A673 (cell line): ENCODE measurements around the gene C1orf159. TPM values are rescaled to one million over a fixed set of nuclear protein-coding genes. Genes with fewer than 3 reads are reported as not detected.

Experiments used
- BruUV-seq: library from RNA; stranded (reverse); fragments of 400-500 nt; replicated peaks from 2 replicates; lab custom pipeline; 2021; lab: Mats Ljungman, UMichigan
- CTCF ChIA-PET: fragments of 300-600 bp; sonication (Branson Sonifier 250); formaldehyde crosslinking; loops from one replicate; lab custom pipeline; 2022; ENCODE audit warnings: antibody characterized with exemption; lab: Charles Lee
- POLR2A ChIA-PET: fragments of 300-600 bp; sonication (Branson Sonifier 250); formaldehyde crosslinking; loops from one replicate; lab custom pipeline; 2022; ENCODE audit warnings: antibody characterized with exemption; ENCODE audit not compliant: low non-redundant PET; lab: Charles Lee
- DNase-seq: peaks from one replicate; pipeline ENCODE4 v3.0.0-alpha.2; 2015; ENCODE audit warnings: low spot score
- H3K27ac ChIP-seq: fragments of 200-600 bp; sonication (generic); 2 replicates; pipeline ENCODE4 v1.5.1; 2016; ENCODE audit warnings: mixed run types, low read depth, mild to moderate bottlenecking, mixed read lengths, antibody characterized with exemption, low read length; ENCODE audit not compliant: poor library complexity, severe bottlenecking
- H3K27me3 ChIP-seq: fragments of 200-600 bp; sonication (generic); replicated peaks from 2 replicates; pipeline ENCODE4 v1.6.1; 2017; ENCODE audit warnings: mixed run types, low read depth, mild to moderate bottlenecking, mixed read lengths, antibody characterized with exemption, low read length; ENCODE audit not compliant: insufficient read depth, poor library complexity
- H3K36me3 ChIP-seq: fragments of 200-600 bp; sonication (generic); 2 replicates; pipeline ENCODE4 v1.6.1; 2016; ENCODE audit warnings: mixed run types, mild to moderate bottlenecking, mixed read lengths, antibody characterized with exemption, low read length; ENCODE audit not compliant: insufficient read depth, poor library complexity, severe bottlenecking
- H3K4me1 ChIP-seq: fragments of 200-600 bp; sonication (generic); 2 replicates; pipeline ENCODE4 v1.6.1; 2017; ENCODE audit warnings: mixed run types, mild to moderate bottlenecking, mixed read lengths, antibody characterized with exemption, low read length; ENCODE audit not compliant: insufficient read depth, poor library complexity, severe bottlenecking
- H3K4me3 ChIP-seq: fragments of 200-600 bp; sonication (generic); 2 replicates; pipeline ENCODE4 v1.5.1; 2016; ENCODE audit warnings: low read depth, mixed run types, mild to moderate bottlenecking, mixed read lengths, low read length; ENCODE audit not compliant: poor library complexity, severe bottlenecking
- H3K9me3 ChIP-seq: fragments of 200-600 bp; sonication (generic); 2 replicates; pipeline ENCODE4 v1.6.1; 2016; ENCODE audit warnings: mixed run types, low read depth, mild to moderate bottlenecking, mixed read lengths, antibody characterized with exemption, low read length; ENCODE audit not compliant: poor library complexity, severe bottlenecking
- EZH2 ChIP-seq: fragments of 200-600 bp; sonication (generic); IDR thresholded peaks from 2 replicates; pipeline ENCODE4 v1.6.1; 2017; ENCODE audit warnings: borderline replicate concordance, low read depth, mild to moderate bottlenecking, mixed read lengths, antibody characterized with exemption, low read length; ENCODE audit not compliant: poor library complexity, severe bottlenecking
- intact Hi-C: fragments of 100-400 bp; cut with micrococcal nuclease; formaldehyde crosslinking; loops from one replicate; pipeline ENCODE4 v1.10.0; 2022; ENCODE audit not compliant: unreplicated experiment
- total RNA-seq: library from RNA; stranded (reverse); gene quantifications from 2 replicates; pipeline ENCODE4 v1.2.3, GENCODE V29; 2021
- TF ChIP-seq, protein P1 (sequence below): fragments of 300-800, 200-600 bp; sonication (generic); conservative IDR thresholded peaks from 2 replicates; pipeline ENCODE4 v1.5.1; 2017; ENCODE audit warnings: low read depth, mild to moderate bottlenecking, antibody characterized with exemption, low read length, moderate library complexity, mixed read lengths

Gene C1orf159
- total RNA-seq, 1 experiment from 2014 or later = 26.8 TPM

DNA sequence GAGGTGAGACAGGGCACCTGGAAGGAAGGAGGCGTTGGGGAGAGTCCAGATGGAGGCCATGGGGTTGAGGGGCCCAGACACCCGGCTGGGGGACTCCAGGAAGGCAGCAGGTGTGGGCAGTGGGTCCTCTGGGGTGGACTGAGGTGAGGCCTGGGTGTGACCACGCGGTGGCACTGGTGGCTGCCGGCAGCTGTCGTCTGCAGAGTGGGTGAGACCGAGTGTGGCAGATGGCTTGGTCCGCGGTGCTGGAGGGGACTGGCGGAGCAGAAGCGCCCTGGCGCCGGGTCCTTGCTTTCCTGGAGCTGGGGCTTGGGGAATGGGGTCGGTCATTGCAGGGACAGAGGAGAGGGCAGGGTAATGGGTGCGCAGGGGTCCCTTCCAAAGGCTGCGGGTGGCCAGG is 83.5 kb downstream of the C1orf159 start:
- Histone ChIP-seq H3K4me1 (peaks cover 25% of the 10 kb centered on the region), H3K27me3 (no peaks in the 10 kb centered on the region), H3K9me3 (no peaks in the 10 kb centered on the region), H3K36me3 (peaks cover 4% of the 10 kb centered on the region), H3K4me3 (peak overlapping the region; percentile 48), H3K27ac (peak overlapping the region; percentile 50)
- CTCF ChIA-PET = interaction anchor here (1.0 kb wide), 1 partner anchor 13 kb away, joined by 7 read pairs; the partner anchor contains the start of gene AGRN
- TF ChIP-seq, protein P1, sequence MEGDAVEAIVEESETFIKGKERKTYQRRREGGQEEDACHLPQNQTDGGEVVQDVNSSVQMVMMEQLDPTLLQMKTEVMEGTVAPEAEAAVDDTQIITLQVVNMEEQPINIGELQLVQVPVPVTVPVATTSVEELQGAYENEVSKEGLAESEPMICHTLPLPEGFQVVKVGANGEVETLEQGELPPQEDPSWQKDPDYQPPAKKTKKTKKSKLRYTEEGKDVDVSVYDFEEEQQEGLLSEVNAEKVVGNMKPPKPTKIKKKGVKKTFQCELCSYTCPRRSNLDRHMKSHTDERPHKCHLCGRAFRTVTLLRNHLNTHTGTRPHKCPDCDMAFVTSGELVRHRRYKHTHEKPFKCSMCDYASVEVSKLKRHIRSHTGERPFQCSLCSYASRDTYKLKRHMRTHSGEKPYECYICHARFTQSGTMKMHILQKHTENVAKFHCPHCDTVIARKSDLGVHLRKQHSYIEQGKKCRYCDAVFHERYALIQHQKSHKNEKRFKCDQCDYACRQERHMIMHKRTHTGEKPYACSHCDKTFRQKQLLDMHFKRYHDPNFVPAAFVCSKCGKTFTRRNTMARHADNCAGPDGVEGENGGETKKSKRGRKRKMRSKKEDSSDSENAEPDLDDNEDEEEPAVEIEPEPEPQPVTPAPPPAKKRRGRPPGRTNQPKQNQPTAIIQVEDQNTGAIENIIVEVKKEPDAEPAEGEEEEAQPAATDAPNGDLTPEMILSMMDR = no peak
- TF ChIP-seq EZH2 = no peak
- DNase-seq = no peak
- intact Hi-C loops = loop anchor here (10.0 kb wide), 1 partner anchor 82 kb away; the partner anchor contains the start of gene C1orf159
- no TSS peak for BruUV-seq
- POLR2A ChIA-PET = no interaction called here

Other genes starting within 250 kb of the C1orf159 start
- gene SAMD11, start 192.2 kb downstream of the C1orf159 start, total RNA-seq = 24.1 and 28.4 TPM in 2 replicates
- 197 and 214 TPM in 2 replicates for gene NOC2L, start 156.8 kb downstream of the C1orf159 start, total RNA-seq
- gene KLHL17, start 155.5 kb downstream of the C1orf159 start, total RNA-seq = 43.3 and 48.3 TPM in 2 replicates
- not detected in 2 replicates for gene PLEKHN1, start 149.6 kb downstream of the C1orf159 start, total RNA-seq
- 0.28 TPM in 1 of 2 replicates, not detected in the other for gene PERM1, start 134.0 kb downstream of the C1orf159 start, total RNA-seq
- 18.5 and 20.8 TPM in 2 replicates for gene HES4, start 116.0 kb downstream of the C1orf159 start, total RNA-seq
- 45.3 and 55.6 TPM in 2 replicates for gene ISG15, start 102.6 kb downstream of the C1orf159 start, total RNA-seq
- 151 and 164 TPM in 2 replicates for gene AGRN, start 96.0 kb downstream of the C1orf159 start, total RNA-seq
- gene RNF223, start 41.8 kb downstream of the C1orf159 start, total RNA-seq = not detected in 2 replicates
- not detected in 2 replicates for gene TTLL10, start 57.8 kb upstream of the C1orf159 start, total RNA-seq
- gene TNFRSF18, start 90.5 kb upstream of the C1orf159 start, total RNA-seq = 0.77 and 1.1 TPM in 2 replicates
- 0.80 and 1.5 TPM in 2 replicates for gene TNFRSF4, start 98.1 kb upstream of the C1orf159 start, total RNA-seq
- 121 and 133 TPM in 2 replicates for gene SDF4, start 115.9 kb upstream of the C1orf159 start, total RNA-seq
- 41.3 and 41.8 TPM in 2 replicates for gene B3GALT6, start 116.1 kb upstream of the C1orf159 start, total RNA-seq
- 2.9 and 4.4 TPM in 2 replicates for gene C1QTNF12, start 130.6 kb upstream of the C1orf159 start, total RNA-seq
- gene UBE2J2, start 157.8 kb upstream of the C1orf159 start, total RNA-seq = 86.4 and 92.8 TPM in 2 replicates
- 4.5 and 13.0 TPM in 2 replicates for gene SCNN1D, start 164.3 kb upstream of the C1orf159 start, total RNA-seq
- gene ACAP3, start 191.8 kb upstream of the C1orf159 start, total RNA-seq = 67.6 and 71.9 TPM in 2 replicates
- 28.5 and 31.3 TPM in 2 replicates for gene PUSL1, start 192.5 kb upstream of the C1orf159 start, total RNA-seq
- gene INTS11, start 208.6 kb upstream of the C1orf159 start, total RNA-seq = 156 and 182 TPM in 2 replicates
- 17.0 and 20.8 TPM in 2 replicates for gene CPTP, start 208.7 kb upstream of the C1orf159 start, total RNA-seq
- gene TAS1R3, start 215.2 kb upstream of the C1orf159 start, total RNA-seq = 0.21 and 0.39 TPM in 2 replicates
- 48.0 and 58.1 TPM in 2 replicates for gene DVL1, start 233.3 kb upstream of the C1orf159 start, total RNA-seq
- 0.55 and 0.73 TPM in 2 replicates for gene MXRA8, start 242.5 kb upstream of the C1orf159 start, total RNA-seq